Mesenchymal stem cell (in vitro differentiated cells and primary cell): Measurements from ENCODE around the gene TGFB3.

Experiments
- DNase-seq: peaks from one replicate; pipeline ENCODE4 v3.0.0-alpha.2; 2013
- H2AFZ ChIP-seq: one replicate; pipeline ENCODE4 v1.6.1; 2013; ENCODE audit warnings: low read depth, mild to moderate bottlenecking, control low read depth, inconsistent platforms, low read length, moderate library complexity
- H2AK5ac ChIP-seq: 2 replicates; pipeline ENCODE4 v1.6.1; 2013; ENCODE audit warnings: low read length, moderate library complexity, mild to moderate bottlenecking, inconsistent platforms; ENCODE audit not compliant: severe bottlenecking
- H2BK120ac ChIP-seq: one replicate; pipeline ENCODE4 v1.6.1; 2013; ENCODE audit warnings: low read depth, mild to moderate bottlenecking, inconsistent platforms, low read length, moderate library complexity
- H2BK12ac ChIP-seq, 2 experiments: one replicate each; pipeline ENCODE4 v1.6.1; 2013; ENCODE audit warnings: inconsistent platforms in 2 of 2, low read length in 2 of 2, mild to moderate bottlenecking in 2 of 2, moderate library complexity in 2 of 2, control low read depth in 1 of 2
- H2BK15ac ChIP-seq: one replicate; pipeline ENCODE4 v1.6.1; 2013; ENCODE audit warnings: mild to moderate bottlenecking, low read depth, inconsistent platforms; ENCODE audit not compliant: poor library complexity, severe bottlenecking
- H2BK5ac ChIP-seq: 2 replicates; pipeline ENCODE4 v1.6.1; 2013; ENCODE audit warnings: low read depth, mild to moderate bottlenecking, low read length, control low read depth, inconsistent platforms; ENCODE audit not compliant: poor library complexity, severe bottlenecking
- H3K14ac ChIP-seq, 2 experiments: one replicate each; pipeline ENCODE4 v1.6.1; 2013; ENCODE audit warnings: inconsistent platforms in 2 of 2, low read length in 2 of 2, control low read depth in 1 of 2, mild to moderate bottlenecking in 1 of 2, moderate library complexity in 1 of 2
- H3K18ac ChIP-seq, 2 experiments: one replicate each; pipeline ENCODE4 v1.6.1; 2013; ENCODE audit warnings: inconsistent platforms in 2 of 2, low read length in 2 of 2, control low read depth in 1 of 2, low read depth in 1 of 2, mild to moderate bottlenecking in 1 of 2
- H3K23ac ChIP-seq, 2 experiments: one replicate each; pipeline ENCODE4 v1.6.1; 2013; ENCODE audit warnings: inconsistent platforms in 2 of 2, low read length in 2 of 2, mild to moderate bottlenecking in 2 of 2, moderate library complexity in 2 of 2, control low read depth in 1 of 2
- H3K27ac ChIP-seq: 2 replicates; pipeline ENCODE4 v1.5.1; 2013; ENCODE audit warnings: mild to moderate bottlenecking, moderate library complexity, low read length, control low read depth, inconsistent platforms; ENCODE audit not compliant: poor library complexity, severe bottlenecking
- H3K27me3 ChIP-seq, 2 experiments: 2 replicates each; pipeline versions ENCODE4 v1.6.1 to v1.7.0; 2013; ENCODE audit warnings: low read length in 2 of 2, mild to moderate bottlenecking in 2 of 2, moderate library complexity in 2 of 2, control low read depth in 1 of 2, inconsistent platforms in 1 of 2; ENCODE audit not compliant: control insufficient read depth in 1 of 2, insufficient read depth in 1 of 2
- H3K36me3 ChIP-seq, 2 experiments: 2 replicates each; pipeline versions ENCODE4 v1.6.1 to v1.7.0; 2013; ENCODE audit warnings: low read length in 2 of 2, control low read depth in 1 of 2, inconsistent platforms in 1 of 2, low read depth in 1 of 2, mild to moderate bottlenecking in 1 of 2; ENCODE audit not compliant: insufficient read depth in 2 of 2, control insufficient read depth in 1 of 2
- H3K4ac ChIP-seq, 2 experiments: one replicate each; pipeline ENCODE4 v1.6.1; 2013; ENCODE audit warnings: inconsistent platforms in 2 of 2, low read length in 2 of 2, mild to moderate bottlenecking in 2 of 2, moderate library complexity in 2 of 2, control low read depth in 1 of 2, low read depth in 1 of 2
- H3K4me1 ChIP-seq: 2 replicates; pipeline ENCODE4 v1.6.1; 2013; ENCODE audit warnings: low read depth, low read length, control low read depth; ENCODE audit not compliant: control insufficient read depth, insufficient read depth
- H3K4me2 ChIP-seq: 2 replicates; pipeline ENCODE4 v1.6.1; 2013; ENCODE audit warnings: low read length, mild to moderate bottlenecking, inconsistent platforms; ENCODE audit not compliant: poor library complexity, severe bottlenecking
- H3K4me3 ChIP-seq, 2 experiments: 2 replicates each; pipeline versions ENCODE4 v1.5.1 to v1.7.0; 2013; ENCODE audit warnings: low read length in 2 of 2, mild to moderate bottlenecking in 2 of 2, control low read depth in 1 of 2, low read depth in 1 of 2; ENCODE audit not compliant: insufficient read depth in 1 of 2
- H3K79me1 ChIP-seq: replicated peaks from 2 replicates; pipeline ENCODE4 v1.6.1; 2013; ENCODE audit warnings: mild to moderate bottlenecking, control low read depth, low read length, inconsistent platforms; ENCODE audit not compliant: poor library complexity, severe bottlenecking
- H3K9ac ChIP-seq: 2 replicates; pipeline ENCODE4 v1.7.0; 2013; ENCODE audit warnings: mild to moderate bottlenecking, low read length, moderate library complexity
- H3K9me3 ChIP-seq: 2 replicates; pipeline ENCODE4 v1.7.0; 2013; ENCODE audit warnings: mild to moderate bottlenecking, low read length; ENCODE audit not compliant: control insufficient read depth
- H4K8ac ChIP-seq: one replicate; pipeline ENCODE4 v1.6.1; 2013; ENCODE audit warnings: inconsistent platforms, mild to moderate bottlenecking, low read length, moderate library complexity
- H4K91ac ChIP-seq: one replicate; pipeline ENCODE4 v1.6.1; 2013; ENCODE audit warnings: mild to moderate bottlenecking, low read length, inconsistent platforms
- WGBS: methylation state at CpG from one replicate; pipeline ENCODE4 v1.1.7; 2013; ENCODE audit warnings: mixed read lengths; 5-methylcytosine and 5-hydroxymethylcytosine counted together

Gene TGFB3

DNA sequence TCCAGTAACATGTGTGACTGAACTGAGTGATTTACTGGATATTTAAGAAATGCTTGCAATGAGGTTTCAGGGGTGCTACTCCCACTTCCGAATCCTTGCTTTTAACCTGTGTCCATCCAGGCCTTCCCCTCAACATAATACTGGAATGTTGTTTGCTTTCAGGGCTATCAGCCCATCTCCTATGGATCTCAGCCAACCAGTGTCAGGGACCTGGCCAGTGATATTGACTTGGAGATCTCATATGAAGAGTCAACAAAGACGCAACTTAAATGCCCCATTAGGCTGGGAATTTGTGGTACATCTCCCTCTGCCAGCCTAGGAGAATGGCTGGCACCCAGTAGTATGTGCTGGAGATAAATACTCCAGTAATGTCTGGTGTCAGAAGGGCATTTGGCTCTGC, 2.9 kb upstream of the TGFB3 start:
- no peak overlapping the region for H3K9ac ChIP-seq
- H4K91ac ChIP-seq, result no peak overlapping the region
- no peak overlapping the region for H2BK5ac ChIP-seq
- WGBS, result 95% methylated on average over 2 of the region's 2 CpGs
- H3K23ac ChIP-seq, result no peak overlapping the region
- H3K18ac ChIP-seq, result no peak overlapping the region
- H2AFZ ChIP-seq, result no peak overlapping the region
- DNase-seq, result no peak
- no peak overlapping the region for H3K4me2 ChIP-seq
- H2AK5ac ChIP-seq, result no peak overlapping the region
- H3K79me1 ChIP-seq, result peaks cover 22% of the 10 kb centered on the region
- H2BK12ac ChIP-seq, result no peak overlapping the region
- H3K4me1 ChIP-seq, result peaks cover 18% of the 10 kb centered on the region
- H3K4me3 ChIP-seq, result no peak overlapping the region
- H2BK120ac ChIP-seq, result no peak overlapping the region
- H3K4ac ChIP-seq, result no peak overlapping the region
- H3K27ac ChIP-seq, result no peak overlapping the region
- no peak overlapping the region for H2BK15ac ChIP-seq
- no peaks in the 10 kb centered on the region for H3K27me3 ChIP-seq
- H3K14ac ChIP-seq, result no peak overlapping the region
- H3K9me3 ChIP-seq, result no peaks in the 10 kb centered on the region
- H3K36me3 ChIP-seq, result peaks cover 2 to 3% of the 10 kb centered on the region in 2 experiments
- no peak overlapping the region for H4K8ac ChIP-seq

DNA sequence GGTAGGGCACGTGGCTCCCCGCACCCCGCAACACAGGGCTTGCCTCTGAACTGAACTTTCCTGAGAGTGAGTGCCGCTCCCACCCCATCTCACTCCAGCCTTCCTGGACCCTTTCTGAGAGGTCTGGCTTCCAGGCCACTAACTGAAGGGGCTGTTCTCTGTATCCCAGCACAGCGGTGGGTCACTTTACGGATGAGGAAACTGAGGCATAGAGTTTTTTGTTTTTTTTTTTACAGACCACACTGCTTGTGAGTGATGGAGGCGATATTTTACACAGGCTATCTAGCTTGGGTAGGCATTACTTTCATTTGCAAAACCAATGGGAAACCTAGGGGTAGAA, 1.2 kb upstream of the TGFB3 start:
- no peak overlapping the region for H3K27ac ChIP-seq
- peak overlapping the region; percentile 83 for H3K9ac ChIP-seq
- H3K79me1 ChIP-seq, result peaks cover 31% of the 10 kb centered on the region
- no peak overlapping the region for H2BK5ac ChIP-seq
- H3K4me1 ChIP-seq, result peaks cover 33% of the 10 kb centered on the region
- H3K4me2 ChIP-seq, result peak overlapping the region; percentile 61
- H2BK120ac ChIP-seq, result no peak overlapping the region
- no peaks in the 10 kb centered on the region for H3K27me3 ChIP-seq
- H3K4me3 ChIP-seq, result peak overlapping the region; percentile 55 to 78
- no peak overlapping the region for H4K91ac ChIP-seq
- no peaks in the 10 kb centered on the region for H3K9me3 ChIP-seq
- WGBS, result 23% methylated on average over 7 of the region's 7 CpGs
- no peak overlapping the region for H3K23ac ChIP-seq
- no peak overlapping the region for H2BK15ac ChIP-seq
- no peak for DNase-seq
- H3K18ac ChIP-seq, result peak overlapping the region in 1 of 2 experiments; percentile 63
- no peak overlapping the region for H2BK12ac ChIP-seq
- H3K36me3 ChIP-seq, result no peaks in the 10 kb centered on the region
- peak overlapping the region; percentile 30 for H2AFZ ChIP-seq
- H3K4ac ChIP-seq, result no peak overlapping the region
- peak overlapping the region; percentile 58 for H2AK5ac ChIP-seq
- H4K8ac ChIP-seq, result no peak overlapping the region
- no peak overlapping the region for H3K14ac ChIP-seq

DNA sequence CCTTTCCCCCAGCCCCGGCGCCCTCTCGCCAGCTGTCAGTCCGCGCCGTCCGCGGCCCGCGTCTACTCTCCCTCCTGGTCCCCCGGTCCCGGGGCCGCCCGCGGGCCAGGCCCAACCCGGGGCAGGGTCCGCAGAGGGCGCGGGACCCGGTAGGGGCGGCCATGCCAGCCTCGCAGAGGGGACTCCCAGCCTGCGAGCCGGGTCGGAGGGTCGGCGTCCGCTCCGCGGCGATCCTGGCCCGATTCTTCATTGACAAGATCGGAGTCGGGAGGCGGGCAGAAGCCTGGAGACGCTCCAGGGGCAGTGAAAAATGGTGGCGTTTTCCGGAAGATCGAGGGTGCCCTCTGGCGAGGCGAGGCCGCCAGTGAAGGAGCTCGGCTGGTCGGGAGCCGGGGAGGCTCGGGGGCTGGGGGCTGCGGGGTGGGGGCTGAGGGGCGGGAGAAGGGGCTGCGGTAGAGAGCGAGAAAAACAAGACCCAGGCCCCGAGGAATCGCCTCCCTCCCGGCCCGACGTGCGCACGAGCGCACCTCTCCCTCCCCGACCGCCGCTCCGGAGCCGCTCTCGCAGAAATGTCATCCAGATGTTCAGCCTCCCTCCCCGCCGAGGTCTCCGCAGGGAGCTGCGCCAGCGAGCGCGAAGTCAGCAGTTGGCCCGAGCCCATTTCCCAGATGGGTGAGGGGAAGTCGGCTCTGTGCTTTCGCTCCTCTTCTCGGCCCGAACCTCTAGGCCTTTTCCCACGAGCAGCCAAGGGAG, 647 bp upstream of the TGFB3 start:
- Histone ChIP-seq H3K23ac (no peak overlapping the region), H3K4me3 (peak overlapping the region; percentile 73 to 78), H3K18ac (peak overlapping the region; percentile 48 to 69)

DNA sequence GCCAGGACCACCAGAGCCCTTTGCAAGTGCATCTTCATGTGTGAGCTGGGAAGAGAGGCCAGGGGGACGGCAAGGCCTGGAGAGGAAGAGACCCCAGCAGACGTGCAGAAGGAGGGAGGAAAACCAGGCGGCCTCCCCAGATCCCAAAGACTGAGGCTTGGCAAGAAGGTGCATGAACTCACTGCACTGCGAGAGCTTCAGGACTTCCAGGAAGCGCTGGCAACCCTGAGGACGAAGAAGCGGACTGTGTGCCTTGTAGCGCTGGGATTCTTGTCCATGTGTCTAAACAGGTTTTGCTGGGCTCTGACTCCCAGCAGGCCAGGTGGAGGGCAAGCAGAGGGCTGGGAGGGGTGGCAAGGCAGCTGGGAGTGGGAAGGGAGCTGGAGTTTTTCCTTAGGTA, 939 bp downstream of the TGFB3 start:
- H2BK120ac ChIP-seq, result no peak overlapping the region
- peak overlapping the region in 1 of 2 experiments; percentile 52 for H3K4ac ChIP-seq
- H2BK12ac ChIP-seq, result peak overlapping the region in 1 of 2 experiments; percentile 63
- H3K27me3 ChIP-seq, result no peaks in the 10 kb centered on the region
- no peaks in the 10 kb centered on the region for H3K9me3 ChIP-seq
- peak overlapping the region; percentile 16 for H2AFZ ChIP-seq
- no peaks in the 10 kb centered on the region for H3K36me3 ChIP-seq
- 90% methylated on average over 8 of the region's 8 CpGs for WGBS
- H4K91ac ChIP-seq, result no peak overlapping the region
- no peak overlapping the region for H3K14ac ChIP-seq
- no peak for DNase-seq
- H2BK15ac ChIP-seq, result no peak overlapping the region
- H3K18ac ChIP-seq, result no peak overlapping the region
- H3K27ac ChIP-seq, result no peak overlapping the region
- H2BK5ac ChIP-seq, result no peak overlapping the region
- H3K4me2 ChIP-seq, result peak overlapping the region; percentile 89
- H3K4me3 ChIP-seq, result peak overlapping the region in 1 of 2 experiments; percentile 78
- peaks cover 24% of the 10 kb centered on the region for H3K79me1 ChIP-seq
- peaks cover 34% of the 10 kb centered on the region for H3K4me1 ChIP-seq
- H2AK5ac ChIP-seq, result peak overlapping the region; percentile 82
- peak overlapping the region; percentile 90 for H3K9ac ChIP-seq
- no peak overlapping the region for H4K8ac ChIP-seq
- no peak overlapping the region for H3K23ac ChIP-seq

More for the DNA sequence above, 647 bp upstream of the TGFB3 start:
- peak overlapping the region; percentile 90 for H3K9ac ChIP-seq
- H2BK120ac ChIP-seq, result peak overlapping the region; percentile 65
- H2BK5ac ChIP-seq, result peak overlapping the region; percentile 35
- peak overlapping the region; percentile 51 for H4K8ac ChIP-seq
- no peak overlapping the region for H2BK12ac ChIP-seq
- H2AK5ac ChIP-seq, result no peak overlapping the region
- peak; percentile 85 for DNase-seq
- H3K36me3 ChIP-seq, result no peaks in the 10 kb centered on the region
- whole genome bisulfite sequencing, result under 1% methylated on average over 56 of the region's 77 CpGs
- no peak overlapping the region for H3K14ac ChIP-seq
- peak overlapping the region; percentile 82 for H3K27ac ChIP-seq
- H3K4me1 ChIP-seq, result peaks cover 34% of the 10 kb centered on the region
- no peak overlapping the region for H3K4ac ChIP-seq
- no peaks in the 10 kb centered on the region for H3K27me3 ChIP-seq
- H3K9me3 ChIP-seq, result no peaks in the 10 kb centered on the region
- peak overlapping the region; percentile 89 for H3K4me2 ChIP-seq
- peaks cover 29% of the 10 kb centered on the region for H3K79me1 ChIP-seq
- H4K91ac ChIP-seq, result peak overlapping the region; percentile 28
- H2BK15ac ChIP-seq, result peak overlapping the region; percentile 13
- H2AFZ ChIP-seq, result peak overlapping the region; percentile 79
